ENCODE measurements around the gene RARS1.

GRCh38 chr5:168553377-168554130, 67.3 kb downstream of the RARS1 start:
- TF ChIP-seq EZH2phosphoT487 (IDR thresholded peaks at IDR 0.05; ENCODE audit: low read depth) (no peak), CTCF (IDR thresholded peaks at IDR 0.05; ENCODE audit: low read depth, low read length) (no peak)

Measured in OCI-LY3 (cell line).